Stimulated activated CD4-positive, alpha-beta T cell treated with anti-CD3 and anti-CD28 coated beads, Interleukin-4, amount 100 ng/mL, for 1 hour (primary cell): ENCODE measurements around the gene FDCSP.
"Not testable (repeated sequence)": the region's sequence is repeated elsewhere in the genome, so short reads cannot be mapped to it uniquely, and the experiment has no call there.

Experiments used
- DNase-seq: peaks from one replicate; pipeline ENCODE4 v3.0.0-alpha.2; 2020

Gene FDCSP

GRCh38 chr4:70239884-70240591 is 14.1 kb downstream of the FDCSP start:
- DNase-seq = no peak

- DNase-seq = not testable (repeated sequence)
Measured at GRCh38 chr4:70242297-70242696, 16.4 kb downstream of the FDCSP start, which contains the start of gene CSN3. TSS of gene CSN3 (plus strand) at chr4:70242597. CDS start at chr4:70244820, 2,223 bp downstream.

DNA sequence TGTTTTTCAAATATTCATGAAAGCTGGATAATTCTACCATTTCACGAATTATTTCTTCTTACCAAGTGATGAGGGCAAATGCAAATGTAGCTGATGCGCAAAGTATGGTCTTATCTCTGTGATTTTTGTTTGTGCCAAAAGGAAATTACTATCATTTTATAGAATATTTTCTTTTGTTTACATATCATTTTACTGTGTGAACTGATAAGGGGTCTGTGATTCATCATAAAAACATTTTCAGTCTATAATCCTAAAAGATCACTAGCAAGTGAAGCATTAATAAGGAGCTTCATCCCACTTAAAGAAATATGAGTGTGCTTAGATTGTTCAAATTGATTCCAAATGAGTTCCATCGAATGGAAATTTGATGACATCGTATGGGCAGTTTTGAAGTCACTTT is 17.2 kb downstream of the FDCSP start:
- no peak for DNase-seq

- DNase-seq = no peak
Measured at GRCh38 chr4:70251250-70251944, 25.5 kb downstream of the FDCSP start.

GRCh38 chr4:70251945-70252277 is 26.0 kb downstream of the FDCSP start:
- no peak for DNase-seq

DNA sequence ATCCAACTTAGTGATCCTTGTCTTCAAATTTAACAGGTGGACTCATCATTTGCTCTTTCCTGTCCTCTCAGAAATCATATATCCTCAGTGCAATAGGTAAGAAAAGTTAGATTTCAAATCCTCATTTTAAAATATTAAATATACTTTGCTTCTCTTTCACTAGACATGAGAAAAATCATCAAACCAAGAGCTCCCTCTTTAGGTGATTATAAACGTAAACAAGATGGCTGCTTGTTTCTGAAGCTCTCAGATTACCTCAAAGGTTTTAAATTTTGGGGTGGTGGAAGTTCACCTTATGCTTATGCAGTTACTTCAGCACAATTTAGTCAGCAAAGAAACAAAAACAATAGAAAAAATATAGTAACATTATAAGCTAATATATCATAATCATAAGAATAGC is 43.8 kb downstream of the FDCSP start:
- no peak for DNase-seq

DNA sequence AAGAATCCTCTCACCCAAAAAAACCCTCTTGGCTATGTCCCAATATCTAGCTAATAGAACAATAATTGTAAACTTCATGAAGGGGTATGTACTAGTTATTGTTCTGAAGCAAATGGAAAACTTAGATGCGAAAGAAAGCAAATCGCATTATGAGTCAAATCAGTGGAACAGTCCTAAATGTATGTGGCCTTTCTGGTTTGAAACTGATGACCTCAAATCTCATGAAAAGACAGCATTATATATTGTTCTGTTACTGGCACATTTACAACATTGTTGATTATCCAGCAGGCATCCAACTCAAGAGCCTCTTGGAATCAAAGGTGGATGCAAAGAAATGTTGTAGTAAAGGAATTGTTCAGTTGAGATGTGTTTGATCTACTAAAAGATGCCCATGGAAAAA is 51.2 kb downstream of the FDCSP start:
- no peak for DNase-seq

GRCh38 chr4:70280567-70280966 is 54.6 kb downstream of the FDCSP start:
- no peak for DNase-seq
